Endothelial cell of umbilical vein (primary cell): ENCODE measurements around the gene MCEMP1. TPM values are rescaled to one million over a fixed set of nuclear protein-coding genes. Genes with fewer than 3 reads are reported as not detected.

Experiments
- BruUV-seq: library from RNA; stranded (reverse); fragments of 400-500 nt; replicated peaks from 2 replicates; lab custom pipeline; 2021; lab: Mats Ljungman, UMichigan
- CTCF ChIA-PET: fragments of 300-600, 350-600 bp; sonication (Branson Sonifier 250); formaldehyde crosslinking; loops from one replicate; lab custom pipeline; 2021; ENCODE audit warnings: antibody characterized with exemption, inconsistent platforms; lab: Charles Lee
- POLR2A ChIA-PET: fragments of 300-600, 350-600 bp; sonication (Branson Sonifier 250); formaldehyde crosslinking; loops from one replicate; lab custom pipeline; 2021; ENCODE audit warnings: antibody characterized with exemption, inconsistent platforms; lab: Charles Lee
- DNase-seq: peaks from one replicate; pipeline ENCODE4 v3.0.0-alpha.2; 2011; ENCODE audit warnings: low read depth, low spot score
- FAIRE-seq: peaks from 2 replicates; lab custom pipeline; 2011; peaks lifted over from hg19 to GRCh38; lab: Jason Lieb, UNC
- H2AFZ ChIP-seq: 2 replicates; pipeline ENCODE4 v1.6.0; 2012; ENCODE audit warnings: low read depth, low read length, control low read depth, inconsistent platforms
- H3K27ac ChIP-seq: 2 replicates; pipeline ENCODE4 v1.5.1; 2011; ENCODE audit warnings: low read depth, mild to moderate bottlenecking, control low read depth, low read length, moderate library complexity; ENCODE audit not compliant: insufficient read depth
- H3K27me3 ChIP-seq, 2 experiments: 2 replicates each; pipeline versions ENCODE4 v1.6.0 to v1.6.1; 2011; ENCODE audit warnings: low read length in 2 of 2, mixed read lengths in 1 of 2; ENCODE audit not compliant: control insufficient read depth in 2 of 2, insufficient read depth in 2 of 2
- H3K36me3 ChIP-seq, 2 experiments: 2 replicates in 1 of 2; 3 replicates in 1 of 2; pipeline ENCODE4 v1.5.1; 2011; ENCODE audit warnings: low read length in 2 of 2, mild to moderate bottlenecking in 1 of 2, moderate library complexity in 1 of 2; ENCODE audit not compliant: control insufficient read depth in 2 of 2, insufficient read depth in 2 of 2; ENCODE audit errors: extremely low read depth in 1 of 2
- H3K4me1 ChIP-seq: 3 replicates; pipeline ENCODE4 v1.5.1; 2011; ENCODE audit warnings: mild to moderate bottlenecking, low read length; ENCODE audit not compliant: control insufficient read depth, insufficient read depth; ENCODE audit errors: extremely low read depth
- H3K4me2 ChIP-seq: 2 replicates; pipeline ENCODE4 v1.6.1; 2011; ENCODE audit warnings: low read length, control low read depth, mixed read lengths; ENCODE audit not compliant: insufficient read depth
- H3K4me3 ChIP-seq, 3 experiments: fragments of 200-600 bp in 1 of 3; sonication (generic), shearing (Covaris generic) in 1 of 3; replicated peaks in 1 of 3; 2 replicates each; pipeline ENCODE4 v1.5.1; 2011 to 2016; ENCODE audit warnings: control low read depth in 3 of 3, low read length in 3 of 3, mild to moderate bottlenecking in 2 of 3, inconsistent platforms in 1 of 3, low read depth in 1 of 3, moderate library complexity in 1 of 3; ENCODE audit not compliant: insufficient read depth in 1 of 3
- H3K79me2 ChIP-seq: 2 replicates; pipeline ENCODE4 v1.6.0; 2012; ENCODE audit warnings: low read length, inconsistent platforms; ENCODE audit not compliant: control insufficient read depth, insufficient read depth
- H3K9ac ChIP-seq: replicated peaks from 2 replicates; pipeline ENCODE3; 2011; ENCODE audit warnings: low read length, control low read depth; ENCODE audit not compliant: insufficient read depth; ENCODE audit errors: extremely low read depth
- H3K9me1 ChIP-seq: replicated peaks from 3 replicates; pipeline ENCODE4 v1.6.0; 2011; ENCODE audit warnings: mild to moderate bottlenecking, low read length; ENCODE audit not compliant: control insufficient read depth, insufficient read depth; ENCODE audit errors: extremely low read depth
- H3K9me3 ChIP-seq: replicated peaks from 2 replicates; pipeline ENCODE4 v1.5.1; 2012; ENCODE audit warnings: low read length, inconsistent platforms; ENCODE audit not compliant: control insufficient read depth, insufficient read depth
- H4K20me1 ChIP-seq: replicated peaks from 2 replicates; pipeline ENCODE3; 2011; ENCODE audit warnings: mild to moderate bottlenecking, low read length; ENCODE audit not compliant: control insufficient read depth, insufficient read depth; ENCODE audit errors: extremely low read depth
- EZH2 ChIP-seq: IDR thresholded peaks from 2 replicates; pipeline ENCODE4 v1.6.1; 2012; ENCODE audit warnings: borderline replicate concordance, low read depth, mild to moderate bottlenecking, moderate library complexity, low read length, inconsistent platforms; ENCODE audit not compliant: severe bottlenecking
- FOS ChIP-seq: IDR thresholded peaks from 2 replicates; pipeline ENCODE4 v1.6.1; 2011; ENCODE audit warnings: mild to moderate bottlenecking, low read length, moderate library complexity, borderline replicate concordance; ENCODE audit not compliant: insufficient read depth
- GATA2 ChIP-seq: IDR thresholded peaks from 2 replicates; pipeline ENCODE4 v1.7.0; 2011; ENCODE audit warnings: low read depth, mild to moderate bottlenecking, moderate library complexity, mixed read lengths, low read length; ENCODE audit not compliant: insufficient read length, insufficient read depth
- JUN ChIP-seq: IDR thresholded peaks from 2 replicates; pipeline ENCODE4 v1.6.1; 2011; ENCODE audit warnings: borderline replicate concordance, low read depth; ENCODE audit not compliant: insufficient read length, insufficient read depth
- MAX ChIP-seq: IDR thresholded peaks from 2 replicates; pipeline ENCODE4 v1.6.1; 2011; ENCODE audit not compliant: insufficient read depth, insufficient read length
- MYC ChIP-seq: IDR thresholded peaks from one replicate; pipeline ENCODE4 v1.6.1; 2011; ENCODE audit warnings: mild to moderate bottlenecking, low read depth, low read length
- POLR2A ChIP-seq: IDR thresholded peaks from 2 replicates; pipeline ENCODE4 v1.6.1; 2012; ENCODE audit warnings: low read depth, mild to moderate bottlenecking, control low read depth, low read length
- POLR2AphosphoS5 ChIP-seq: IDR thresholded peaks from 2 replicates; pipeline ENCODE4 v1.6.1; 2012; ENCODE audit warnings: low read depth, mild to moderate bottlenecking, control low read depth, low read length, moderate library complexity; ENCODE audit not compliant: insufficient read depth
- dilution Hi-C: fragments of 300-500 bp; cut with MboI; formaldehyde crosslinking; loops from one replicate; pipeline ENCODE4 v1.15.0; 2019; ENCODE audit warnings: low sequenced_read_pairs; ENCODE audit not compliant: extremely low pct_ligation_motif_present
- intact Hi-C: fragments of 100-400 bp; cut with micrococcal nuclease; formaldehyde crosslinking; loops from one replicate; pipeline ENCODE4 v1.10.0; 2022
- polyA plus RNA-seq, 4 experiments: library from polyadenylated mRNA; depleted of rRNA in 3 of 4; stranded (reverse) in 3 of 4; unstranded in 1 of 4; fragments of >200 nt; gene quantifications; 2 replicates each; pipeline versions ENCODE4 v1.2.1 to v1.2.3, GENCODE V29; 2011 to 2012; ENCODE audit warnings: missing spikeins in 1 of 4
- total RNA-seq: library from RNA; stranded (reverse); gene quantifications from 2 replicates; pipeline ENCODE4 v1.2.3, GENCODE V29; 2021
- TF ChIP-seq, protein P1 (sequence below), 2 donors: IDR thresholded peaks; 1 replicate in 1 of 2; 2 replicates in 1 of 2; pipeline ENCODE4 v1.5.1; 2011; ENCODE audit warnings: low read length in 2 of 2, mild to moderate bottlenecking in 2 of 2, moderate library complexity in 2 of 2, control low read depth in 1 of 2, inconsistent platforms in 1 of 2, low read depth in 1 of 2; ENCODE audit not compliant: insufficient read depth in 1 of 2; ENCODE audit errors: extremely low read depth in 1 of 2

Gene MCEMP1
- total and polyA plus RNA-seq, 2 donors (not counting 3 experiments of a cell fraction or from before 2014, with no cell fraction given) = not detected

GRCh38 chr19:7670790-7671189 is 6.1 kb upstream of the MCEMP1 start:
- Histone ChIP-seq H3K9ac (no peak overlapping the region), H3K36me3 (no peaks in the 10 kb centered on the region), H3K4me1 (no peaks in the 10 kb centered on the region), H3K9me1 (no peaks in the 10 kb centered on the region), H2AFZ (no peak overlapping the region), H3K79me2 (no peaks in the 10 kb centered on the region), H3K4me3 (no peak overlapping the region), H3K4me2 (no peak overlapping the region), H3K27me3 (peaks cover 9 to 14% of the 10 kb centered on the region in 2 experiments), H3K9me3 (no peaks in the 10 kb centered on the region), H3K27ac (no peak overlapping the region), H4K20me1 (no peaks in the 10 kb centered on the region)
- dilution Hi-C loops (no loop called here), intact Hi-C loops (no loop called here)
- TF ChIP-seq, protein P1, sequence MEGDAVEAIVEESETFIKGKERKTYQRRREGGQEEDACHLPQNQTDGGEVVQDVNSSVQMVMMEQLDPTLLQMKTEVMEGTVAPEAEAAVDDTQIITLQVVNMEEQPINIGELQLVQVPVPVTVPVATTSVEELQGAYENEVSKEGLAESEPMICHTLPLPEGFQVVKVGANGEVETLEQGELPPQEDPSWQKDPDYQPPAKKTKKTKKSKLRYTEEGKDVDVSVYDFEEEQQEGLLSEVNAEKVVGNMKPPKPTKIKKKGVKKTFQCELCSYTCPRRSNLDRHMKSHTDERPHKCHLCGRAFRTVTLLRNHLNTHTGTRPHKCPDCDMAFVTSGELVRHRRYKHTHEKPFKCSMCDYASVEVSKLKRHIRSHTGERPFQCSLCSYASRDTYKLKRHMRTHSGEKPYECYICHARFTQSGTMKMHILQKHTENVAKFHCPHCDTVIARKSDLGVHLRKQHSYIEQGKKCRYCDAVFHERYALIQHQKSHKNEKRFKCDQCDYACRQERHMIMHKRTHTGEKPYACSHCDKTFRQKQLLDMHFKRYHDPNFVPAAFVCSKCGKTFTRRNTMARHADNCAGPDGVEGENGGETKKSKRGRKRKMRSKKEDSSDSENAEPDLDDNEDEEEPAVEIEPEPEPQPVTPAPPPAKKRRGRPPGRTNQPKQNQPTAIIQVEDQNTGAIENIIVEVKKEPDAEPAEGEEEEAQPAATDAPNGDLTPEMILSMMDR (IDR thresholded peaks at IDR 0.05; ENCODE audit: extremely low read depth in 1 of 2, insufficient read depth in 1 of 2, low read depth in 1 of 2, low read length in 2 of 2) = no peak
- no peak for TF ChIP-seq GATA2
- TF ChIP-seq POLR2AphosphoS5 = no peak
- TF ChIP-seq POLR2A = no peak
- TF ChIP-seq MAX = no peak
- TF ChIP-seq JUN = no peak
- TF ChIP-seq EZH2 = no peak
- no peak for TF ChIP-seq MYC
- no peak for TF ChIP-seq FOS
- no TSS peak for BruUV-seq
- ChIA-PET POLR2A (no interaction called here), CTCF (interaction anchor here (1.6 to 4.8 kb wide), 2 partner anchors 10 to 103 kb away, joined by 8 to 27 read pairs; partner anchors contain the start of gene TRAPPC5)
- DNase-seq (no peak), FAIRE-seq (no peak)
